GM13976 (cell line): ENCODE results near the gene UPK1A.

ENCODE experiments used
- DNase-seq: peaks from one replicate; pipeline ENCODE4 v3.0.0; 2012; ENCODE audit warnings: low spot score
- in situ Hi-C: fragments of 300-500 bp; cut with MboI; formaldehyde crosslinking; loops from one replicate; pipeline ENCODE4 v1.12.0; 2022; ENCODE audit warnings: low sequenced_read_pairs, mixed read lengths, inconsistent platforms; ENCODE audit not compliant: unreplicated experiment
- TF ChIP-seq, protein P1 (sequence below): IDR thresholded peaks from 2 replicates; pipeline ENCODE4 v1.5.1; 2012; ENCODE audit warnings: borderline replicate concordance, mild to moderate bottlenecking; ENCODE audit not compliant: insufficient read depth; ENCODE audit errors: extremely low read depth, missing control alignments, control extremely low read depth

Gene UPK1A

DNA sequence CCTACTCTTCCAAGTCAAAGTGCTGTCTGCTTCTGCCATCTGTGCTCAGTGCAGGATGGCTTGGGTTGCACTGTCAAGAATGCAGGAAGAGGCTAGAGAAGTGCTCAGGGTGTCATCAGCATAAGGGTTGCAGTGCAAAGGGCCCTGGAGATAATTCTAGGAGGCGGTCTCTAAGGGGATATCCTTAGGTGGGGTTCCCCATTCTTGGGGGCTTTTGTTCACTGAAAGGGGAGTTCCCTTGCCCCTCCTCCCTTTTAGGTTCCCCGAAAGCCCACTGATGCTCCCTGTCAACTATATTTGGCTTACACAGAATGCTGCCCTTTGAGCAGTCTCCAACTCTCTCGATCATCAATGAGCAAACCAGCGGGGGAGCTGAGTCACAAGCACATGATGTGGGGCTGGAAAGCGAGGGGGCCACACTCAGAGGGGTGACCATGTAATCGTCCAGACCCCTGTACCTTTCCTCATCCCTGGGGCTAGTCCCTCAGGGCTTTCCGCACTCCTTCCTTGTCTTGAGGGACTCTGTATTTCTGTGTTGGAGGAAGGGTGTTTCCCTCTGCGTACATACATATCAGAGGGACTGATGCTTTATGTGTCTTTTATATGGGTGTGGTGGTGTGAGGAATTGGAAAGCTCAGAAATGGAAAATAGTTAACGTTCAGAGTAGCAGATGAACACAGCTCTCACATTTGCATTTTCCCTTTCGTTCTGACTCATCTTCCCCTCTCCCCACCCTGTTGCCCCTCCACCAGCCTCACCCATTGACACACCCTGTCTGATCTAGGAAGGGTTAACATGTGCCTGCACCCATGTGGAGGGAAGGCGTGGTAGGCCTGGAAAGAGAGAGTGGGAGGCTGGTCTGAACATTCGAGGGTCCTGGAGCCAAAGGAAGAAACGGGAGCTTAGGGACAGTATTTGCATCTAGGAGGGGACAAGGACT is 44.7 kb downstream of the UPK1A start:
- TF ChIP-seq, protein P1, sequence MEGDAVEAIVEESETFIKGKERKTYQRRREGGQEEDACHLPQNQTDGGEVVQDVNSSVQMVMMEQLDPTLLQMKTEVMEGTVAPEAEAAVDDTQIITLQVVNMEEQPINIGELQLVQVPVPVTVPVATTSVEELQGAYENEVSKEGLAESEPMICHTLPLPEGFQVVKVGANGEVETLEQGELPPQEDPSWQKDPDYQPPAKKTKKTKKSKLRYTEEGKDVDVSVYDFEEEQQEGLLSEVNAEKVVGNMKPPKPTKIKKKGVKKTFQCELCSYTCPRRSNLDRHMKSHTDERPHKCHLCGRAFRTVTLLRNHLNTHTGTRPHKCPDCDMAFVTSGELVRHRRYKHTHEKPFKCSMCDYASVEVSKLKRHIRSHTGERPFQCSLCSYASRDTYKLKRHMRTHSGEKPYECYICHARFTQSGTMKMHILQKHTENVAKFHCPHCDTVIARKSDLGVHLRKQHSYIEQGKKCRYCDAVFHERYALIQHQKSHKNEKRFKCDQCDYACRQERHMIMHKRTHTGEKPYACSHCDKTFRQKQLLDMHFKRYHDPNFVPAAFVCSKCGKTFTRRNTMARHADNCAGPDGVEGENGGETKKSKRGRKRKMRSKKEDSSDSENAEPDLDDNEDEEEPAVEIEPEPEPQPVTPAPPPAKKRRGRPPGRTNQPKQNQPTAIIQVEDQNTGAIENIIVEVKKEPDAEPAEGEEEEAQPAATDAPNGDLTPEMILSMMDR = no peak
- in situ Hi-C loops = no loop called here
- DNase-seq = peak; percentile 70

DNA sequence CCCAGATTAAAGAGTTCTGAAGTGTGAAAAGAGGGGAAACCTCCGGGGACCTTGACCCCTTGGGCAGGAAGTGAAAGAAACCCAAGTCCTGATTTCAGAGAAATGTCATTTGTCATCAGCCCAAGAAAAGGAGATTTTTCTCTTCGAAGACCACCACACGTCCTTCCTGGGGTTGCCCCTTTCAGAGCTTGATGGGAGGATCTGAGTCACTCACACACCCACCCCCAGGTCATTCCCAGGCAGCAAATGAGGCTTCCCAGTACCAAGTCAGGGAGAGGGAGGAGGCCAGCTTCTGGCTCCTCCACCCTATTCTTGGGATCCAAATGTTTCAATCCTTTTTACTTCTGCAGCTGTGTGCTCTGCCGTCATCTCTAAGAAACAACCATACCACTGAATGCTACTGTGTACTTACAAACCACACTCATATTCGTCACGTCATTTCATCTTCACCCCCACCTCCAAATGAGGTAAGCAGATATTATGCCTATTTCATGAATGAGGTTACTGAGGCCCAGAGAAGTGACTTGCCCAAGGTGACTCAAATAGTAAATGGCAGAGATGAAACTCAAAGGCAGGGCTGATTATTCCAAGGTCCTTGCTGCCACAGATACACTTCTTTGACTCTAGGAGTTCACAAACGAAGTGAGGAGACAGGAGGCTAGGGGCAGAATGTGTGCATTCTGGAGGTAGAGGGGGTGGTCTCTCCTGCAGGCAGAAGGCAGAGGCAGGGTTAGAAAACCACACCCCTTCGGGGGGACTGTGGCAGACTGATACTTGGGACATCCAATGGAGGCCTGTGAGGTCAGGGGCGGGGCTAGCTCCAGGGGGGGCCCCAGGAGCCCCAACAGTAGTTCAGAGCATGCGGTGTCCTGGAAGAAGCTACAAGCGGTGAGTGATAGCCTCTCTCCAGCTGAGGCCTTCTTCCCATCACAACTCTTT is 46.5 kb downstream of the UPK1A start:
- DNase-seq = peak; percentile 85
- in situ Hi-C loops = no loop called here
- TF ChIP-seq, protein P1 = no peak

DNA sequence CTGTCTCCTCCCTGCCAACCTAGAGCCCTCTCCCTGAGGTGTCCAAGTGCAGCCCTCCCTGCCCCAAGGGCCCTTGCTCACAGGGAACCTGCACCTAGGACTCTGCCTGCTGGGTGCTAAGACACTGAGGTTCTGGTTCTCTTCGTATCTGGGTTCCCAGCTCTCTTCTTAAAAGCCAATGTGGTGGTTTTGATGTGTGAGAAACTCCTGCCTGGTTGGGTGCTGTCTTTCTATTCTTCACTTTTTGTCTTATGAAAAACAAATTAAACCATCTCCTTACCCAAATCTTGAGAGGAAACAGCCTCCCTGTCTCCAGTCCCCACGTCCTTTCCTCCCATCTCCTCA is 47.2 kb downstream of the UPK1A start:
- no peak for DNase-seq
- TF ChIP-seq, protein P1 = no peak
- in situ Hi-C loops = no loop called here

DNA sequence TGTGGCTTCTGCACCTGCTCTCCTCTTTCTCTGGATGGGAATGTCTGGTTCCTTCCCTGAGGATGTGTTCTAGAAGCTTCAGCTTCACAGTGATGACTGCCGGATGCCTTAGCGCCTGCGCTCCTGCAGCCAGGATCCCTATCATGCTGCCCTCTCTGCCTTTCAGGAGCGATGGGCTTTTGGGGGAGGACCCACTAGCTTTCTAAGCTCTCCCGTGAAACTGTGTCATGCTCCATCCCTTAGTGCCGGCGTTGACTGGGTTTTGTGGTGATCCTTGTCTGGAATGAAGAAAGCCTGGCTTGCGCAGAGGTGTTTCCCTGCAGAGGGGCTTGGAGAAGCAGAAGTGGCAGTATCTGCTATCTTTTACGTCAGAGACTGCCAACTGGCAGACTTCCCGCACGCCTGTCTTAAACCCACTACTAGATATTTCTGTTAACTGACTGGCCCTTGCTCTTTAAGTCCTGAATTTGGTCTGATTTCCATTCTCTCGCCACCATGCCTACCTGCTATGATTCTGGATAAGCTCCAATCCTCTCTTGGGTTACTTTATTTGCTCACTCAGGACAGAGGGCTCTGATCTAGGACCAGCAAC is 47.7 kb downstream of the UPK1A start:
- TF ChIP-seq, protein P1 = no peak
- DNase-seq = no peak
- in situ Hi-C loops = no loop called here

DNA sequence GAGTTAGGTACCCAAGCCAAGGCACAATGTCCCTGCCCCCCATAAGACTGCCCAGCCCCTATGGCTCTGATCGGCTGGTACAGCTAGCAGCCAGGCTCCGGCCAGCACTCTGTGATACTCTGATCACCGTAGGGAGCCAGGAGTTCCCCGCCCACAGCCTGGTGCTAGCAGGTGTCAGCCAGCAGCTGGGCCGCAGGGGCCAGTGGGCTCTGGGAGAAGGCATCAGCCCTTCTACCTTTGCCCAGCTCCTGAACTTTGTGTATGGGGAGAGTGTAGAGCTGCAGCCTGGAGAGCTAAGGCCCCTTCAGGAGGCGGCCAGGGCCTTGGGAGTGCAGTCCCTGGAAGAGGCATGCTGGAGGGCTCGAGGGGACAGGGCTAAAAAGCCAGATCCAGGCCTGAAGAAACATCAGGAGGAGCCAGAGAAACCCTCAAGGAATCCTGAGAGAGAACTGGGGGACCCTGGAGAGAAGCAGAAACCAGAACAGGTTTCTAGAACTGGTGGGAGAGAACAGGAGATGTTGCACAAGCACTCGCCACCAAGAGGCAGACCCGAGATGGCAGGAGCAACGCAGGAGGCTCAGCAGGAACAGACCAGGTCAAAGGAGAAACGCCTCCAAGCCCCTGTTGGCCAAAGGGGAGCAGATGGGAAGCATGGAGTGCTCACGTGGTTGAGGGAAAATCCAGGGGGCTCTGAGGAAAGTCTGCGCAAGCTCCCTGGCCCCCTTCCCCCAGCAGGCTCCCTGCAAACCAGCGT is 48.5 kb downstream of the UPK1A start:
- DNase-seq = no peak

More for the DNA sequence above, 48.5 kb downstream of the UPK1A start:
- in situ Hi-C loops = no loop called here
- TF ChIP-seq, protein P1 = peak; percentile 25
